Muscle layer of colon (tissue), 2 donors: ENCODE data around the gene SCART1.
"Not testable (repeated sequence)": the region's sequence is repeated elsewhere in the genome, so short reads cannot be mapped to it uniquely, and the experiment has no call there.

Source experiments
- H3K27ac ChIP-seq: one replicate; pipeline ENCODE4 v1.7.0; 2013; ENCODE audit warnings: low read depth, mild to moderate bottlenecking, low read length, moderate library complexity
- H3K27me3 ChIP-seq, 2 donors: one replicate each; pipeline ENCODE4 v1.7.0; 2013; ENCODE audit warnings: low read length in 2 of 2, mild to moderate bottlenecking in 2 of 2; ENCODE audit not compliant: insufficient read depth in 2 of 2, control insufficient read depth in 1 of 2
- H3K36me3 ChIP-seq: one replicate; pipeline ENCODE4 v1.7.0; 2013; ENCODE audit warnings: mild to moderate bottlenecking, low read length; ENCODE audit not compliant: insufficient read depth
- H3K4me1 ChIP-seq: one replicate; pipeline ENCODE4 v1.7.0; 2013; ENCODE audit warnings: mild to moderate bottlenecking, low read length; ENCODE audit not compliant: insufficient read depth
- H3K4me3 ChIP-seq, 2 donors: one replicate each; pipeline ENCODE4 v1.7.0; 2013; ENCODE audit warnings: low read length in 2 of 2, low read depth in 1 of 2, mild to moderate bottlenecking in 1 of 2, moderate library complexity in 1 of 2
- H3K9ac ChIP-seq: one replicate; pipeline ENCODE4 v1.7.0; 2013; ENCODE audit warnings: low read length
- H3K9me3 ChIP-seq: one replicate; pipeline ENCODE4 v1.7.0; 2013; ENCODE audit warnings: mild to moderate bottlenecking, low read length
- donor health status: abdominal sarcoma.
- donor health status: Adenocarcinoma of cecum.

SCART1 gene

GRCh38 chr10:133516057-133516456 is 62.3 kb downstream of the SCART1 start:
- no peak overlapping the region for H3K9ac ChIP-seq
- H3K4me1 ChIP-seq = no peaks in the 10 kb centered on the region
- H3K4me3 ChIP-seq = no peak overlapping the region
- H3K36me3 ChIP-seq = no peaks in the 10 kb centered on the region
- H3K27me3 ChIP-seq = no peaks in the 10 kb centered on the region
- no peak overlapping the region for H3K27ac ChIP-seq
- no peaks in the 10 kb centered on the region for H3K9me3 ChIP-seq

GRCh38 chr10:133518517-133518916 is 64.8 kb downstream of the SCART1 start:
- H3K9me3 ChIP-seq, H3K4me3 ChIP-seq, H3K9ac ChIP-seq, H3K4me1 ChIP-seq, H3K27ac ChIP-seq, H3K27me3 ChIP-seq, H3K36me3 ChIP-seq: not testable (repeated sequence)
